ENCODE data around the gene TTI1.
"Not testable (repeated sequence)": the region's sequence is repeated elsewhere in the genome, so short reads cannot be mapped to it uniquely, and the experiment has no call there.

TTI1 gene

GRCh38 chr20:37986873-37987601 is 46.2 kb downstream of the TTI1 start:
- no peak for DNase-seq

- DNase-seq, result no peak
Observed at GRCh38 chr20:37986044-37986858, 47.0 kb downstream of the TTI1 start.

- no peak for DNase-seq
Observed at GRCh38 chr20:37984018-37984785, 49.1 kb downstream of the TTI1 start.

GRCh38 chr20:37983286-37983685 is 50.0 kb downstream of the TTI1 start:
- DNase-seq, result no peak

- no peak for DNase-seq
Observed at GRCh38 chr20:37981568-37981967, 51.7 kb downstream of the TTI1 start.

GRCh38 chr20:37980876-37981275 is 52.4 kb downstream of the TTI1 start:
- DNase-seq, result no peak

- DNase-seq, result no peak
Observed at GRCh38 chr20:37980383-37980782, 52.9 kb downstream of the TTI1 start.

- DNase-seq, result no peak
Observed at GRCh38 chr20:37979021-37979985, 54.0 kb downstream of the TTI1 start.

GRCh38 chr20:37977786-37978185 is 55.5 kb downstream of the TTI1 start:
- no peak for DNase-seq

- DNase-seq, result no peak
Observed at GRCh38 chr20:37977338-37977737, 55.9 kb downstream of the TTI1 start.

GRCh38 chr20:37976887-37977286 is 56.4 kb downstream of the TTI1 start:
- DNase-seq, result no peak

- DNase-seq, result no peak
Observed at GRCh38 chr20:37973059-37973910, 60.0 kb downstream of the TTI1 start.

- no peak for DNase-seq
Observed at GRCh38 chr20:37972256-37973058, 60.8 kb downstream of the TTI1 start.

GRCh38 chr20:37971561-37972127 is 61.6 kb downstream of the TTI1 start:
- no peak for DNase-seq

- DNase-seq, result no peak
Observed at GRCh38 chr20:37970856-37971245, 62.4 kb downstream of the TTI1 start.

- DNase-seq, result no peak
Observed at GRCh38 chr20:37969949-37970855, 63.1 kb downstream of the TTI1 start.

GRCh38 chr20:37968841-37969401 is 64.3 kb downstream of the TTI1 start:
- DNase-seq, result no peak

- not testable (repeated sequence) for DNase-seq
Observed at GRCh38 chr20:37963483-37963882, 69.8 kb downstream of the TTI1 start.

GRCh38 chr20:37961066-37961465 is 72.2 kb downstream of the TTI1 start:
- no peak for DNase-seq
